GM21423 (cell line): ENCODE results near the gene TET3.

ENCODE experiments used
- ATAC-seq: cut with Tn5 transposase; IDR thresholded peaks from one replicate; pipeline ENCODE4 v1.9.1; 2021; ENCODE audit warnings: mild to moderate bottlenecking, moderate library complexity; ENCODE audit not compliant: unreplicated experiment

TET3 gene

DNA sequence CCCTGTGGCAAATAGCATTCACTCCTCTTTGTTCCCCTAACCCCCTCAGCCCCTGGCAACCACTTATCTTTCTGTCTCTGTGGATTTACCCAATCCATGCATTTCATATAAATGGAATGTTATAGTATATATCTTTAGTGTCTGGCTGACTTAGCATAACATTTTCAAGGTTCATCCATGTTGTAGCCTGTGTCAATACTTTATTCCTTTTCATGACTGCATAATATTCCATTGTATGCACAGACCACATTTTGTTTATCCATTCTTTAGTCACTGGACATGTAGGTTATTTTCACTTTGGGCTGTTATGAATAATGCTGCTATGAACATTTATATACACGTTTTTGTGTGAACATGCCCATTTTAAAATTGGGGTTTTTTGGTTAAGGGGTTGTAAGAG lies 42.8 kb downstream of the TET3 start:
- ATAC-seq, result no peak

DNA sequence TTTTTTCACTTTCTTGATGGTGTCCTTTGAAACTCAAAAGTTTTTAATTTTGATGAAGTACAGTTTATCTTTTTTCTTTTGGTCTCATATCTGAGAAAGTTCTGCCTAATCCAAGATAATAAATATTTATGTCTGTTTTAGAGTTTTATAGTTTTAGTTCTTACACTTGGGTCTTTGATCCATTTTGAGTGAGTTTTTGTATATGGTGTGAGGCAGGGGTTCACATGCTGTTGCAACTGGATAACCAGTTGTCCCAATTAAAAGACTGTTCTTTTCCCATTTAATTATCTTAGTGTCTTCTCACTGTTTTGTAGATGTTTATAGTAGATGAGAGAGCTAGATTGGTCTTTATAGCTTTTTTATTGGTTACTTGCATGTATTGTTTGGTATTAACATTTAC lies 43.6 kb downstream of the TET3 start:
- no peak for ATAC-seq

DNA sequence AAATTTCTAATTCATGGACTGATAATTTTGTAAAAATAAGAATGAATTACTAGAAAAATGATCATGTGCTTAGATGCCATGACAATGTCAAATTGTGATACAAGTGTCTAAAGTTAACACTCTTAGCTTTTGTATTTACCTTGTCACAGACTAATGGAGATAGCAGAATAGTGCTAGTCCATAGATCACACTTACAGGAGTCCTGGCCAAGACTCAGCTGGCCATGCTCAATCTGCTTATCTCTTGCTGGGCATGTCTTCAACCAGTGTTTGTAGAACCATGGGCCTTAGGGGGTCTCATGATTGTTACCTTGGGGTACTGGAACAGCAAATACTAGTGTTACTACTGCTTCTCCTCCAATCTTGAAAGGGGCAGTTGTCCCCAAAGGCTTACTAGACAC lies 44.0 kb downstream of the TET3 start:
- no peak for ATAC-seq

DNA sequence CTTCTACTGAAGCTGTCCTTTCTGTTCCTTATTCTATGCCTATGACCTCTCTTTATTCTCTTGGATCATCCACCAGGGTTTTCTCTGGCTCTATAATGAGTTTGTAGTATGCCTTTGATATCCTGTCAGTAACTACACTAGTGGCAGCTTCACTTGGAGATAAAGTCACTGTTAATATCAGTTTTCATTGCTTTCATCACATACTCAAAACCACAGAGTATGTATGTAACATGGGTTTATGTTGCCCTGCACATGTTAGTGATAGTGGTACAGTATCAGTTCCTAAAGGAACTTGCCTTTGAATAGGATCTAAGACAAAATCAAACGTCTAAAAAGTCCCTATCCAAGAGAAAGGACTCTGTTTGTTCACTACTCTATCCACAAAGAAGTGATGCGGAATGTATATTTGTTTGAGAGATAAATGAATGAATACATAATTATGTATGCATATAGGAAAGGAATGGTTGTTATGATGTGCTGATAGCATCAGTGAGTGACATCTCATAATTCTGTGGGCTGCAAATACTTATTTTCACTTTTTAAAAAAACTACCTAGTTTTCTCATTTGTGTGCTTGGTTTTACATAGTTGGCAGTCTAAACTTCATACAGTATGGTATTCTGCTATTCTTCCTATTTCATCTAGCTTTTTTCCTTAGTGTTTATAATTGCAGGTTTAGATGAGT lies 45.1 kb downstream of the TET3 start:
- ATAC-seq, result no peak

DNA sequence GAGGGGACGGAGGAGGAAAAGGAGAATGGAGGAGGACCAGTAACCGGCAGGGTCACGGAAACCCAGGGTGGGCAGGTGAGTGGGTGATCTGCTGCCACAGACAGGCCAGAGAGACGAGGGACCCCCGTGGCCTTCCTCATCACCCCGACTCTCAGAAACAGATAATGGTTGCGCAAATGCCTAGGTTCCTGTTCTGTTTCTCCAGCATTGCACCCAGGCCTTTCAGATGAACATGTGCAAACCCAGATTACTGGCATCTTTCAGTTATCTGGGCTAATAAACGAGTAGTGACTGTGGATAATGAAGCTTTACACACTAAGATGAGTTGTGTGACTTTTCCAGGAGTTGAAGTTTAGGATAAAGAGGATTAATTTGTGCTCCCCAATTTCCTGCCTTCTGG lies 46.5 kb downstream of the TET3 start:
- ATAC-seq, result no peak

DNA sequence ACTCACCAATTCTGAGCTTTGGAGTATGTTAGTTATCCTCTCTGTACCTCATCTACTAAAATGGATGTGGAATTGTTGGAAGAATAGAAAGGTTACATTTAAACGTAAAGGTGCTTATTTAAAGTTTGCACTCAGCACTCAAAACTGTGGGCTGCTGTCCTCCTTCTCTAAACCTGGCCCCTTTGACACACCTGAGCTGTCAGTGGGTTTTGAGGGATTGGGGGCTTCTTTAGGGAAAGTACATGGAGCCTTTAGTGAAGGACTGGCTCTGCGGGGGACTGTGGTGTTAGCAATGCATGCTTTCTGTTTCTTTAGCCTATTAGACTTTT lies 47.2 kb downstream of the TET3 start:
- ATAC-seq, result no peak

DNA sequence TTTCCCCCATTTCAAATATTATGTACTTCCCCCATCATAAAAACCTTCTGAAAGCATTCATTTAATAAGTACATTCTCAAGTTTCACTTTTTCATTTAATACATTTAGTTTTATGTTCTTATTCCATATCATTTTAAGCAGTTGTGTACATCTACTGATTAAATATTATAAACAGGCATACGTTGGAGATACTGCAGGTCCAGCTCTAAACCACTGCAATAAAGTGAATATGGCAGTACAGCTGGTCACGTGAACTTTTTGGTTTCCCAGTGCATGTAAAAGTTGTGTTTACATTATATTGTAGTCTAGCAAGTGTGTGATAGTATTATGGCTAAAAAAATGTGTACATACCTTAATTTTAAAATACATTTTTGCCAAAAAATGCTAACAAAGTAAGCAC lies 48.7 kb downstream of the TET3 start:
- ATAC-seq, result no peak
